A549 (cell line): ENCODE data around the gene CDC42BPG. TPM values are rescaled to one million over a fixed set of nuclear protein-coding genes. Genes with fewer than 3 reads are reported as not detected.

Experiments
- ATAC-seq, 2 experiments: fragments of 200-7000 bp in 1 of 2; fragments of >200 bp in 1 of 2; cut with Nextera tagmentation in 1 of 2; cut with Tn5 transposase in 1 of 2; 3 replicates each; pipeline versions ENCODE4 v1.8.0 to v1.9.1; 2018 to 2020; ENCODE audit warnings: mild to moderate bottlenecking in 1 of 2, moderate library complexity in 1 of 2
- CTCF ChIA-PET: fragments of 300-600 bp; sonication (Branson Sonifier 250); formaldehyde crosslinking; extraction: SDS; loops from one replicate; lab custom pipeline; 2021; ENCODE audit warnings: antibody characterized with exemption, inconsistent platforms; lab: Yijun Ruan, JAX
- POLR2A ChIA-PET: fragments of 350-600 bp; formaldehyde crosslinking; extraction: SDS; loops from one replicate; lab custom pipeline; 2021; ENCODE audit warnings: antibody characterized with exemption, inconsistent platforms; lab: Yijun Ruan, JAX
- DNase-seq, 2 experiments: peaks; one replicate each; pipeline versions ENCODE4 v3.0.0 to v3.0.0-alpha.2; 2011 to 2016; ENCODE audit warnings: low read depth in 1 of 2, low spot score in 1 of 2
- FAIRE-seq: peaks from 2 replicates; lab custom pipeline; 2011; peaks lifted over from hg19 to GRCh38; lab: Jason Lieb, UNC
- H3K27ac ChIP-seq, 2 experiments: fragments of >200 bp; sonication (Bioruptor Twin); formaldehyde crosslinking; 3 replicates each; pipeline ENCODE4 v1.5.1; 2016 to 2017
- H3K4me1 ChIP-seq: fragments of >200 bp; sonication (Bioruptor Twin); formaldehyde crosslinking; 3 replicates; pipeline ENCODE4 v1.6.1; 2016
- H3K4me2 ChIP-seq: fragments of >200 bp; sonication (Bioruptor Twin); formaldehyde crosslinking; 3 replicates; pipeline ENCODE4 v1.6.1; 2016
- H3K4me3 ChIP-seq: fragments of >200 bp; sonication (Bioruptor Twin); formaldehyde crosslinking; 3 replicates; pipeline ENCODE4 v1.5.1; 2016
- H3K9me3 ChIP-seq: fragments of >200 bp; sonication (Bioruptor Twin); formaldehyde crosslinking; 3 replicates; pipeline ENCODE4 v1.6.1; 2016
- CBX2 ChIP-seq: fragments of 200-600 bp; sonication (generic); IDR thresholded peaks from 2 replicates; pipeline ENCODE4 v1.6.1; 2016; ENCODE audit warnings: low read depth, mild to moderate bottlenecking, borderline replicate concordance
- CHD2 ChIP-seq: fragments of 150-350 bp; IDR thresholded peaks from 2 replicates; pipeline ENCODE4 v1.6.1; 2014; ENCODE audit warnings: low read length; ENCODE audit not compliant: partially characterized antibody
- FOSB ChIP-seq: fragments of 250-450 bp; sonication (Bioruptor Pico); IDR thresholded peaks from 2 replicates; pipeline ENCODE4 v1.5.0; 2020; ENCODE audit warnings: mild to moderate bottlenecking, moderate library complexity
- GATA3 ChIP-seq: IDR thresholded peaks from 2 replicates; pipeline ENCODE4 v1.6.1; 2012; ENCODE audit warnings: borderline replicate concordance
- HEYL ChIP-seq: fragments of 250-450 bp; sonication (Bioruptor Pico); IDR thresholded peaks from 2 replicates; pipeline ENCODE4 v1.8.0; 2021; ENCODE audit warnings: mild to moderate bottlenecking, moderate library complexity
- HOXB5 ChIP-seq: fragments of 250-450 bp; sonication (Bioruptor Pico); IDR thresholded peaks from 2 replicates; pipeline ENCODE4 v1.5.0; 2020; ENCODE audit warnings: mild to moderate bottlenecking, moderate library complexity
- JUN ChIP-seq, 2 experiments: fragments of >200 bp; sonication (Bioruptor Twin); formaldehyde crosslinking; IDR thresholded peaks; 2 replicates in 1 of 2; 3 replicates in 1 of 2; pipeline ENCODE4 v1.6.1; 2016 to 2017
- KDM1A ChIP-seq: fragments of 200-600 bp; sonication (generic); IDR thresholded peaks from 2 replicates; pipeline ENCODE4 v1.6.1; 2016; ENCODE audit warnings: low read depth, mild to moderate bottlenecking
- MAZ ChIP-seq: fragments of 150-350 bp; IDR thresholded peaks from 2 replicates; pipeline ENCODE4 v1.6.1; 2014; ENCODE audit warnings: antibody characterized with exemption, low read depth, low read length, borderline replicate concordance
- MYC ChIP-seq: IDR thresholded peaks from 2 replicates; pipeline ENCODE4 v1.6.1; 2012; ENCODE audit warnings: mild to moderate bottlenecking, inconsistent platforms, low read length, improper control_type of control experiment, borderline replicate concordance
- PHF8 ChIP-seq: fragments of 200-600 bp; sonication (generic); IDR thresholded peaks from 2 replicates; pipeline ENCODE4 v1.6.1; 2016; ENCODE audit warnings: low read depth, mild to moderate bottlenecking, antibody characterized with exemption, moderate library complexity, borderline replicate concordance
- POLR2A ChIP-seq: IDR thresholded peaks from 2 replicates; pipeline ENCODE4 v1.6.1; 2012; ENCODE audit warnings: mild to moderate bottlenecking, low read length
- RAD21 ChIP-seq, 2 experiments: fragments of >200 bp in 1 of 2; sonication (Bioruptor Twin) in 1 of 2; formaldehyde crosslinking in 1 of 2; IDR thresholded peaks in 1 of 2; conservative IDR thresholded peaks in 1 of 2; 2 replicates in 1 of 2; 3 replicates in 1 of 2; pipeline ENCODE4 v1.6.1; 2012 to 2018; ENCODE audit warnings: inconsistent platforms in 1 of 2
- RNF2 ChIP-seq: fragments of 200-600 bp; sonication (generic); IDR thresholded peaks from 2 replicates; pipeline ENCODE4 v1.6.1; 2016; ENCODE audit warnings: low read depth, mild to moderate bottlenecking, antibody characterized with exemption, moderate library complexity, borderline replicate concordance
- SMC3 ChIP-seq: fragments of >200 bp; sonication (Bioruptor Twin); formaldehyde crosslinking; IDR thresholded peaks from 3 replicates; pipeline ENCODE4 v1.6.1; 2018; ENCODE audit warnings: inconsistent platforms
- TFCP2L1 ChIP-seq: fragments of 250-450 bp; sonication (Bioruptor Pico); IDR thresholded peaks from 2 replicates; pipeline ENCODE4 v1.5.0; 2021; ENCODE audit warnings: mild to moderate bottlenecking
- TP53 ChIP-seq: fragments of 250-450 bp; sonication (Bioruptor Pico); IDR thresholded peaks from 2 replicates; pipeline ENCODE4 v1.5.0; 2021; ENCODE audit warnings: mild to moderate bottlenecking, moderate library complexity
- ZC3H11A ChIP-seq: fragments of 450-650 bp; IDR thresholded peaks from 2 replicates; pipeline ENCODE4 v1.6.1; 2014; ENCODE audit warnings: antibody characterized with exemption, mild to moderate bottlenecking
- WGBS: methylation state at CpG from one replicate; pipeline ENCODE4 v1.1.6; 2017; ENCODE audit errors: missing lambda C conversion rate; 5-methylcytosine and 5-hydroxymethylcytosine counted together
- polyA plus RNA-seq, 4 experiments: library from polyadenylated mRNA; depleted of rRNA in 3 of 4; stranded (reverse); fragments of >200 nt; fragmentation: RNase III in 1 of 4; extraction: RNeasy Plus Mini Kit Qiagen cat#74134 plus additional on column Dnase treatment in 1 of 4; gene quantifications; 2 replicates in 3 of 4; 3 replicates in 1 of 4; pipeline ENCODE4 v1.2.3, GENCODE V29; 2011 to 2017
- TF ChIP-seq, protein P1 (sequence below): fragments of 250-450 bp; sonication (Bioruptor Pico); IDR thresholded peaks from 2 replicates; pipeline ENCODE4 v1.5.0; 2020; ENCODE audit warnings: low read depth, mild to moderate bottlenecking, moderate library complexity
- TF ChIP-seq, protein P2 (sequence below): fragments of 150-350 bp; IDR thresholded peaks from 2 replicates; pipeline ENCODE4 v1.6.1; 2014; ENCODE audit warnings: low read depth, mild to moderate bottlenecking, low read length
- TF ChIP-seq, protein P3 (sequence below): fragments of >200 bp; sonication (Bioruptor Twin); formaldehyde crosslinking; IDR thresholded peaks from 2 replicates; pipeline ENCODE4 v1.6.1; 2016
- TF ChIP-seq, protein P4 (sequence below): fragments of >200 bp; sonication (Bioruptor Twin); formaldehyde crosslinking; IDR thresholded peaks from 3 replicates; pipeline ENCODE4 v1.6.1; 2016
- TF ChIP-seq, protein P5 (sequence below): fragments of 200-600 bp; sonication (generic); IDR thresholded peaks from 2 replicates; pipeline ENCODE4 v1.6.1; 2016; ENCODE audit warnings: antibody characterized with exemption, mild to moderate bottlenecking, moderate library complexity
- TF ChIP-seq, protein P6 (sequence below): IDR thresholded peaks from 2 replicates; pipeline ENCODE4 v1.6.1; 2012
- TF ChIP-seq, protein P7 (sequence below): fragments of 450-650 bp; IDR thresholded peaks from 2 replicates; pipeline ENCODE4 v1.6.1; 2014; ENCODE audit warnings: antibody characterized with exemption

Gene CDC42BPG
- polyA plus RNA-seq, 2 of the 4 experiments (the other 2 are of a cell fraction) = 0.35 to 1.0 TPM

DNA sequence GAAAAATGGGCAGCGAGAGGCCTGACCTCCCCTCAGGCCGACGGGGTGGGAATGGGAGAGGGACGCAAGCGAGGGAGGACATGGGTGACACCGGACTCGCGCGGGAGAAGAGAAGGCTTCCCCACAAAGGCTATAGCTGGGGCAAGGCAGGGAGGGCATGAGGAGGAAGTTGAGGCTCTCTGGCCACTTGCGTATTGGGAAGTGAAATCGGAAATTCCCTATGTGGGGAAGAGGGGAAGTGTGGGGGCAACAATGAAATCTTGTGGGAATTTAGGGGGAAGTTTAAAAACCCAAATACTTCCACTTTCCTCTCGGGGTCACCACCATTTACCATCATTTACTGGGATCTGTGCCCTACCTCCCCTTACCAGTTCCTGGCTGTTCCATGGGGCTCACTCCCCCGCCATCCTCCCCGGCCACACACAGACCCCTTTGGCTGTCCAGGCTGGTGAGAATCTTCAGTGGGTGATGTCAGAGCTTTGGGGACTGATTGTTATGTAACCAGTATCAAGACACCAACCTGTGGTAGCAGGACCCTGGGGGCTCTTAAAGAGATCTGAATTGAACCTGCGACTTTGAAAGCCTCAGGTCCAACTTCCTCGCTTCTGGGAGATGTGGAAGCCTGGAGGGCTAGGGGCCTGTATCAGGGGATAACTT is 34.9 kb upstream of the CDC42BPG start (continued):
- TF ChIP-seq, protein P1, sequence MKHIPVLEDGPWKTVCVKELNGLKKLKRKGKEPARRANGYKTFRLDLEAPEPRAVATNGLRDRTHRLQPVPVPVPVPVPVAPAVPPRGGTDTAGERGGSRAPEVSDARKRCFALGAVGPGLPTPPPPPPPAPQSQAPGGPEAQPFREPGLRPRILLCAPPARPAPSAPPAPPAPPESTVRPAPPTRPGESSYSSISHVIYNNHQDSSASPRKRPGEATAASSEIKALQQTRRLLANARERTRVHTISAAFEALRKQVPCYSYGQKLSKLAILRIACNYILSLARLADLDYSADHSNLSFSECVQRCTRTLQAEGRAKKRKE (CRISPR knock-in tag) = no peak
- TF ChIP-seq RAD21 (conservative IDR thresholded peaks at IDR 0.05 in 1 of 2, IDR thresholded peaks at IDR 0.05 in 1 of 2) (no peak), POLR2A (no peak), RNF2 (no peak), CHD2 (no peak), ZC3H11A (no peak)

DNA sequence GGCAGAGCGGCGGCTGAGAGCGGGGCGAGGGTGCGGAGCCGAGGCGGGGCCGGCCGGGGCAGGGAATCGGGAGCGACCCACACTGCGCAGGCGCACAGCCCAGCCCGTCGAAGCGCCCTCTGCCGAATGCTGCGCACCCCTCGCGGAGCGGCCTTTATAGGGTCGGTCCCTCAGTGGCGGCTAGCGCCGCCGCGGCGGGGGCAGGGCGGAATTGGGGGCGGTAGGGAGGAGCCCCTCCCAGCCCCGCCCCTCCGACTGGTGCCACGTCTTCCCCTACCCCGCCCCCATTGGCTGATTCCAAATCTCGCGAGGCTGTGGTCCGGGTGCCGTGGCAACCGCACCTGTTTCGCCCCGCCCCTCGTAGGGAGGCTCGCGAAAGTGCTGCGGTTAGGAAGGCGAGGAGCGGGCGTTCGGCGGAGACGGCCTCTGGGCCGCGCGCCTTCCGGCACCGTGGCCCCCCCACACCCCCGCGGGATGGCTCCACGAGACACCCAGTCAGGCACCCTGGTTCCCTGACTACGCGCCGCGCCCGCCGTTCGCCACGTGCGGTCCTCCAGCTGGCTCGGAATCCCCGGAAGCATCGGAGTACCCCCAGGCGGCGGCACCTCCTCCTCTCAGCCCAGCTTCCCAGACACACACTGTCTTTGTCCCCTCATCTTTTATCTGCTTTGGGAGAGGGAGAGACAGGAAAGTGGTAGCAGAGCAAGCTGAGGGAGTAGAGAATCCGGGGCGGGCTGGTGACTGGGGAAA is 34.2 kb upstream of the CDC42BPG start, which contains the start of gene EHD1:
EHD1 (minus strand) TSS at position 128 of the 750 bp plus-strand sequence. CDS start 157 bp downstream, outside the sequence.
- CTCF ChIA-PET = interaction anchor here (0.9 to 31.5 kb wide), 8 partner anchors 13 to 156 kb away, joined by 3 to 1607 read pairs (median 4); partner anchors contain the start of genes ARL2 and CDC42BPG
- peak; percentile 97 to 98 for DNase-seq
- POLR2A ChIA-PET = interaction anchor here (0.7 to 4.4 kb wide), 12 partner anchors 9 to 34 kb away, joined by 3 to 27 read pairs (median 4); partner anchors contain the start of gene CDC42BPG
- H3K27ac ChIP-seq = peak within 1 kb of the TSS; percentile 92 to 97
- peaks cover 24% of the 10 kb centered on the region for H3K4me1 ChIP-seq
- H3K9me3 ChIP-seq = no peaks in the 10 kb centered on the region
- H3K4me3 ChIP-seq = peak within 1 kb of the TSS; percentile 90
- H3K4me2 ChIP-seq = peak within 1 kb of the TSS; percentile 95
- 2% methylated on average over 23 of the region's 75 CpGs for WGBS
- peak; percentile 77 to 89 for ATAC-seq
- FAIRE-seq = no peak
- 0 out of 2 replicates have a peak, but pooled peaks have one; percentile 13 for TF ChIP-seq FOSB (CRISPR knock-in tag)
- TF ChIP-seq SMC3 = peak; percentile 84
- TF ChIP-seq, protein P2, sequence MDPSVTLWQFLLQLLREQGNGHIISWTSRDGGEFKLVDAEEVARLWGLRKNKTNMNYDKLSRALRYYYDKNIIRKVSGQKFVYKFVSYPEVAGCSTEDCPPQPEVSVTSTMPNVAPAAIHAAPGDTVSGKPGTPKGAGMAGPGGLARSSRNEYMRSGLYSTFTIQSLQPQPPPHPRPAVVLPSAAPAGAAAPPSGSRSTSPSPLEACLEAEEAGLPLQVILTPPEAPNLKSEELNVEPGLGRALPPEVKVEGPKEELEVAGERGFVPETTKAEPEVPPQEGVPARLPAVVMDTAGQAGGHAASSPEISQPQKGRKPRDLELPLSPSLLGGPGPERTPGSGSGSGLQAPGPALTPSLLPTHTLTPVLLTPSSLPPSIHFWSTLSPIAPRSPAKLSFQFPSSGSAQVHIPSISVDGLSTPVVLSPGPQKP = no peak
- TF ChIP-seq, protein P3, sequence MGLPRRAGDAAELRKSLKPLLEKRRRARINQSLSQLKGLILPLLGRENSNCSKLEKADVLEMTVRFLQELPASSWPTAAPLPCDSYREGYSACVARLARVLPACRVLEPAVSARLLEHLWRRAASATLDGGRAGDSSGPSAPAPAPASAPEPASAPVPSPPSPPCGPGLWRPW = no peak
- peak; percentile 90; the same call in 1 of the 2 replicates for TF ChIP-seq TFCP2L1 (CRISPR knock-in tag)
- no peak for TF ChIP-seq RNF2
- TF ChIP-seq TP53 = peak; percentile 48; the same call in 1 of the 2 replicates
- TF ChIP-seq HOXB5 (CRISPR knock-in tag) = peak; percentile 31; the same call in 1 of the 2 replicates
- TF ChIP-seq HEYL (CRISPR knock-in tag) = no peak
- TF ChIP-seq, protein P4, sequence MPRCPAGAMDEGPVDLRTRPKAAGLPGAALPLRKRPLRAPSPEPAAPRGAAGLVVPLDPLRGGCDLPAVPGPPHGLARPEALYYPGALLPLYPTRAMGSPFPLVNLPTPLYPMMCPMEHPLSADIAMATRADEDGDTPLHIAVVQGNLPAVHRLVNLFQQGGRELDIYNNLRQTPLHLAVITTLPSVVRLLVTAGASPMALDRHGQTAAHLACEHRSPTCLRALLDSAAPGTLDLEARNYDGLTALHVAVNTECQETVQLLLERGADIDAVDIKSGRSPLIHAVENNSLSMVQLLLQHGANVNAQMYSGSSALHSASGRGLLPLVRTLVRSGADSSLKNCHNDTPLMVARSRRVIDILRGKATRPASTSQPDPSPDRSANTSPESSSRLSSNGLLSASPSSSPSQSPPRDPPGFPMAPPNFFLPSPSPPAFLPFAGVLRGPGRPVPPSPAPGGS = peak; percentile 95; the same call in 2 of the 3 replicates
- peak; percentile 89 to 95 for TF ChIP-seq JUN (IDR thresholded peaks at IDR 0.05)
- no peak for TF ChIP-seq KDM1A
- TF ChIP-seq, protein P5, sequence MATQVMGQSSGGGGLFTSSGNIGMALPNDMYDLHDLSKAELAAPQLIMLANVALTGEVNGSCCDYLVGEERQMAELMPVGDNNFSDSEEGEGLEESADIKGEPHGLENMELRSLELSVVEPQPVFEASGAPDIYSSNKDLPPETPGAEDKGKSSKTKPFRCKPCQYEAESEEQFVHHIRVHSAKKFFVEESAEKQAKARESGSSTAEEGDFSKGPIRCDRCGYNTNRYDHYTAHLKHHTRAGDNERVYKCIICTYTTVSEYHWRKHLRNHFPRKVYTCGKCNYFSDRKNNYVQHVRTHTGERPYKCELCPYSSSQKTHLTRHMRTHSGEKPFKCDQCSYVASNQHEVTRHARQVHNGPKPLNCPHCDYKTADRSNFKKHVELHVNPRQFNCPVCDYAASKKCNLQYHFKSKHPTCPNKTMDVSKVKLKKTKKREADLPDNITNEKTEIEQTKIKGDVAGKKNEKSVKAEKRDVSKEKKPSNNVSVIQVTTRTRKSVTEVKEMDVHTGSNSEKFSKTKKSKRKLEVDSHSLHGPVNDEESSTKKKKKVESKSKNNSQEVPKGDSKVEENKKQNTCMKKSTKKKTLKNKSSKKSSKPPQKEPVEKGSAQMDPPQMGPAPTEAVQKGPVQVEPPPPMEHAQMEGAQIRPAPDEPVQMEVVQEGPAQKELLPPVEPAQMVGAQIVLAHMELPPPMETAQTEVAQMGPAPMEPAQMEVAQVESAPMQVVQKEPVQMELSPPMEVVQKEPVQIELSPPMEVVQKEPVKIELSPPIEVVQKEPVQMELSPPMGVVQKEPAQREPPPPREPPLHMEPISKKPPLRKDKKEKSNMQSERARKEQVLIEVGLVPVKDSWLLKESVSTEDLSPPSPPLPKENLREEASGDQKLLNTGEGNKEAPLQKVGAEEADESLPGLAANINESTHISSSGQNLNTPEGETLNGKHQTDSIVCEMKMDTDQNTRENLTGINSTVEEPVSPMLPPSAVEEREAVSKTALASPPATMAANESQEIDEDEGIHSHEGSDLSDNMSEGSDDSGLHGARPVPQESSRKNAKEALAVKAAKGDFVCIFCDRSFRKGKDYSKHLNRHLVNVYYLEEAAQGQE = peak; percentile 90
- TF ChIP-seq, protein P6, sequence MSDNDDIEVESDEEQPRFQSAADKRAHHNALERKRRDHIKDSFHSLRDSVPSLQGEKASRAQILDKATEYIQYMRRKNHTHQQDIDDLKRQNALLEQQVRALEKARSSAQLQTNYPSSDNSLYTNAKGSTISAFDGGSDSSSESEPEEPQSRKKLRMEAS = peak; percentile 94
- peak; percentile 54; the same call in 1 of the 2 replicates for TF ChIP-seq MYC
- TF ChIP-seq GATA3 = peak; percentile 34; the same call in 1 of the 2 replicates
- no peak for TF ChIP-seq CBX2
- TF ChIP-seq MAZ = 0 out of 2 replicates have a peak, but pooled peaks have one; percentile 72
- TF ChIP-seq RAD21 (conservative IDR thresholded peaks at IDR 0.05 in 1 of 2, IDR thresholded peaks at IDR 0.05 in 1 of 2) = peak; percentile 26 to 66; a peak in 4 of 5 replicates
- TF ChIP-seq, protein P7, sequence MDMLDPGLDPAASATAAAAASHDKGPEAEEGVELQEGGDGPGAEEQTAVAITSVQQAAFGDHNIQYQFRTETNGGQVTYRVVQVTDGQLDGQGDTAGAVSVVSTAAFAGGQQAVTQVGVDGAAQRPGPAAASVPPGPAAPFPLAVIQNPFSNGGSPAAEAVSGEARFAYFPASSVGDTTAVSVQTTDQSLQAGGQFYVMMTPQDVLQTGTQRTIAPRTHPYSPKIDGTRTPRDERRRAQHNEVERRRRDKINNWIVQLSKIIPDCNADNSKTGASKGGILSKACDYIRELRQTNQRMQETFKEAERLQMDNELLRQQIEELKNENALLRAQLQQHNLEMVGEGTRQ = peak; percentile 18; the same call in 1 of the 2 replicates
- peak; percentile 64; the same call in 1 of the 2 replicates for TF ChIP-seq PHF8
- TF ChIP-seq POLR2A = peak; percentile 95
